Gastroesophageal sphincter (tissue), 4 donors: ENCODE measurements around the gene NEDD4L. TPM values are rescaled to one million over a fixed set of nuclear protein-coding genes. Genes with fewer than 3 reads are reported as not detected.
A peak's percentile ranks its signal among the peaks of the same experiment; 100 is the strongest.

Experiments used
- ATAC-seq: fragments of 150-250 bp; one replicate; pipeline ENCODE4 v1.9.1; 2016; ENCODE audit warnings: mild to moderate bottlenecking, moderate library complexity
- H3K27ac ChIP-seq, 4 donors: fragments of 200-600 bp; sonication (generic) in 3 of 4; 1 replicate in 3 of 4; 2 replicates in 1 of 4; pipeline ENCODE4 v1.5.1; 2016 to 2019
- H3K27me3 ChIP-seq: fragments of 200-600 bp; sonication (generic); one replicate; pipeline ENCODE4 v1.5.1; 2019
- H3K36me3 ChIP-seq, 2 donors: fragments of 200-600 bp; sonication (generic); one replicate each; pipeline ENCODE4 v1.5.1; 2019; ENCODE audit warnings: control low read depth in 1 of 2
- H3K4me1 ChIP-seq, 3 donors: fragments of 200-600 bp; sonication (generic); 1 replicate in 2 of 3; 2 replicates in 1 of 3; pipeline ENCODE4 v1.5.1; 2016 to 2019; ENCODE audit warnings: control low read depth in 2 of 3
- H3K4me3 ChIP-seq, 2 donors: fragments of 200-600 bp; sonication (generic); one replicate each; pipeline ENCODE4 v1.5.1; 2019; ENCODE audit warnings: mild to moderate bottlenecking in 1 of 2, moderate library complexity in 1 of 2
- H3K9me3 ChIP-seq, 3 donors: fragments of 200-600 bp; sonication (generic); one replicate each; pipeline ENCODE4 v1.5.1; 2017 to 2019; ENCODE audit warnings: control low read depth in 2 of 3
- CTCF ChIP-seq, 4 experiments: fragments of 200-600 bp in 2 of 4; fragments of 450-650 bp in 2 of 4; sonication (generic) in 1 of 4; IDR thresholded peaks; one replicate each; pipeline ENCODE4 v1.5.1; 2017 to 2019; ENCODE audit warnings: antibody characterized with exemption in 4 of 4, mild to moderate bottlenecking in 2 of 4, moderate library complexity in 2 of 4
- EP300 ChIP-seq: sonication (generic); formaldehyde crosslinking; IDR thresholded peaks from one replicate; pipeline ENCODE4 v1.6.1; 2017; ENCODE audit warnings: antibody characterized with exemption, mild to moderate bottlenecking
- POLR2A ChIP-seq, 2 donors: fragments of 450-650 bp; IDR thresholded peaks; one replicate each; pipeline ENCODE4 v1.6.1; 2017; ENCODE audit warnings: antibody characterized with exemption in 2 of 2, mild to moderate bottlenecking in 2 of 2, moderate library complexity in 1 of 2
- POLR2AphosphoS5 ChIP-seq: sonication (generic); formaldehyde crosslinking; IDR thresholded peaks from one replicate; pipeline ENCODE4 v1.6.1; 2017; ENCODE audit warnings: antibody characterized with exemption
- WGBS, 2 donors: methylation state at CpG; one replicate each; pipeline ENCODE4 v1.1.5; 2018; ENCODE audit warnings: low coverage in 1 of 2; 5-methylcytosine and 5-hydroxymethylcytosine counted together
- total RNA-seq, 4 donors: library from RNA; depleted of rRNA; stranded (reverse); fragments of >200 nt; gene quantifications; one replicate each; pipeline ENCODE4 v1.1.0, GENCODE V29; 2016

The NEDD4L gene
- total RNA-seq, 4 donors from 2014 or later: 37.0 to 50.9 (median 43.0) TPM

GRCh38 chr18:58044370-58045241 lies 580 bp downstream of the NEDD4L start:
- Histone ChIP-seq H3K4me3 (peak overlapping the region; percentile 74 to 92), H3K9me3 (no peaks in the 10 kb centered on the region), H3K36me3 (no peaks in the 10 kb centered on the region), H3K27ac (peak overlapping the region; percentile 35 to 89 (median 88)), H3K4me1 (peaks cover 0 to 47% (median 0%) of the 10 kb centered on the region in 3 donors), H3K27me3 (no peaks in the 10 kb centered on the region)
- ATAC-seq: peak; percentile 13
- TF ChIP-seq POLR2A (IDR thresholded peaks at IDR 0.05) (peak in 1 of 2 donors; percentile 28), EP300 (no peak), CTCF (IDR thresholded peaks at IDR 0.05) (peak in 2 of 4 experiments; percentile 21 to 27)
- WGBS, 2 donors: 0% methylated on average over 6 of the region's 94 CpGs; no CpG with 5 or more reads in 1 of the 2 donors

- no peak for TF ChIP-seq POLR2A (IDR thresholded peaks at IDR 0.05)
- no peak for TF ChIP-seq POLR2AphosphoS5
- no peak for TF ChIP-seq EP300
- no peaks in the 10 kb centered on the region for H3K27me3 ChIP-seq
- peak overlapping the region; percentile 74 to 92 for H3K4me3 ChIP-seq
- no peaks in the 10 kb centered on the region for H3K36me3 ChIP-seq
- H3K4me1 ChIP-seq: peaks cover 0 to 47% (median 0%) of the 10 kb centered on the region in 3 donors
- no peaks in the 10 kb centered on the region for H3K9me3 ChIP-seq
- no peak for ATAC-seq
- 0 to 1% methylated on average over 22 to 23 of the region's 33 CpGs for WGBS, 2 donors
- peak overlapping the region in 3 of 4 donors; percentile 86 to 89 (median 89) for H3K27ac ChIP-seq
Observed at GRCh38 chr18:58045242-58046092, 1.4 kb downstream of the NEDD4L start.

GRCh38 chr18:58046093-58046793 lies 2.2 kb downstream of the NEDD4L start:
- ATAC-seq: no peak
- H3K27ac ChIP-seq: peak overlapping the region in 3 of 4 donors; percentile 86 to 89 (median 89)
- no peaks in the 10 kb centered on the region for H3K36me3 ChIP-seq
- H3K4me1 ChIP-seq: peaks cover 0 to 47% (median 0%) of the 10 kb centered on the region in 3 donors
- 32 to 39% methylated on average over 5 to 8 of the region's 9 CpGs for WGBS, 2 donors
- TF ChIP-seq POLR2AphosphoS5 (no peak), POLR2A (IDR thresholded peaks at IDR 0.05) (no peak), EP300 (no peak), CTCF (IDR thresholded peaks at IDR 0.05) (no peak)
- H3K27me3 ChIP-seq: no peaks in the 10 kb centered on the region
- peak overlapping the region; percentile 74 to 92 for H3K4me3 ChIP-seq
- H3K9me3 ChIP-seq: no peaks in the 10 kb centered on the region

GRCh38 chr18:58046794-58047555 lies 2.9 kb downstream of the NEDD4L start:
- WGBS, 2 donors: 43 to 65% methylated on average over 12 of the region's 12 CpGs
- Histone ChIP-seq H3K9me3 (no peaks in the 10 kb centered on the region), H3K4me3 (no peak overlapping the region), H3K27me3 (no peaks in the 10 kb centered on the region), H3K36me3 (no peaks in the 10 kb centered on the region), H3K27ac (peak overlapping the region in 3 of 4 donors; percentile 86 to 89 (median 89)), H3K4me1 (peaks cover 0 to 53% (median 0%) of the 10 kb centered on the region in 3 donors)
- ATAC-seq: no peak
- TF ChIP-seq CTCF (IDR thresholded peaks at IDR 0.05) (no peak), EP300 (no peak), POLR2AphosphoS5 (no peak), POLR2A (IDR thresholded peaks at IDR 0.05) (no peak)
